MCF 10A (cell line): Measurements from ENCODE around the gene IRF2BP2. TPM values are rescaled to one million over a fixed set of nuclear protein-coding genes. Genes with fewer than 3 reads are reported as not detected.

ENCODE experiments used
- BruUV-seq: library from RNA; stranded (reverse); fragments of 400-500 nt; replicated peaks from 2 replicates; lab custom pipeline; 2021; lab: Mats Ljungman, UMichigan
- CTCF ChIA-PET: fragments of 300-600 bp; sonication (Branson Sonifier 250); formaldehyde crosslinking; extraction: SDS; loops from one replicate; lab custom pipeline; 2021; ENCODE audit warnings: antibody characterized with exemption, inconsistent platforms; lab: Yijun Ruan, JAX
- POLR2A ChIA-PET: fragments of 300-600, 350-650 bp; sonication (Branson Sonifier 250); formaldehyde crosslinking; extraction: SDS; loops from one replicate; lab custom pipeline; 2020; ENCODE audit warnings: antibody characterized with exemption, inconsistent platforms; lab: Yijun Ruan, JAX
- DNase-seq: peaks from one replicate; pipeline ENCODE4 v3.0.0-alpha.2; 2018; ENCODE audit not compliant: unreplicated experiment
- H3K27ac Mint-ChIP-seq: one replicate; pipeline ENCODE4 v1.8.0; 2022; ENCODE audit warnings: mild to moderate bottlenecking, low read depth, mixed read lengths; ENCODE audit not compliant: unreplicated experiment
- H3K27me3 Mint-ChIP-seq: one replicate; pipeline ENCODE4 v1.8.0; 2022; ENCODE audit warnings: mixed read lengths; ENCODE audit not compliant: insufficient read depth, unreplicated experiment
- H3K36me3 Mint-ChIP-seq: one replicate; pipeline ENCODE4 v1.8.0; 2022; ENCODE audit warnings: mild to moderate bottlenecking, moderate library complexity, mixed read lengths; ENCODE audit not compliant: insufficient read depth, unreplicated experiment
- H3K4me1 Mint-ChIP-seq: one replicate; pipeline ENCODE4 v1.8.0; 2022; ENCODE audit warnings: mixed read lengths; ENCODE audit not compliant: insufficient read depth, unreplicated experiment
- H3K4me3 Mint-ChIP-seq: one replicate; pipeline ENCODE4 v1.8.0; 2022; ENCODE audit warnings: mild to moderate bottlenecking, moderate library complexity, mixed read lengths; ENCODE audit not compliant: unreplicated experiment
- H3K9me3 Mint-ChIP-seq: one replicate; pipeline ENCODE4 v1.8.0; 2022; ENCODE audit warnings: mixed read lengths; ENCODE audit not compliant: unreplicated experiment
- CTCF ChIP-seq: fragments of 200-600 bp; IDR thresholded peaks from one replicate; pipeline ENCODE4 v1.8.0; 2022; ENCODE audit warnings: antibody characterized with exemption, mild to moderate bottlenecking; ENCODE audit not compliant: unreplicated experiment
- intact Hi-C: fragments of 100-400 bp; cut with micrococcal nuclease; formaldehyde crosslinking; loops from 2 replicates; pipeline ENCODE4 v1.14.1; 2022
- total RNA-seq: library from RNA; stranded (reverse); gene quantifications from 2 replicates; pipeline ENCODE4 v1.2.3, GENCODE V29; 2022

Gene IRF2BP2
- total RNA-seq, 1 experiment from 2014 or later: 217 TPM

GRCh38 chr1:234556245-234556943 lies 53.6 kb downstream of the IRF2BP2 start:
- Mint-ChIP-seq H3K36me3 (no peaks in the 10 kb centered on the region), H3K27ac (no peak overlapping the region), H3K4me3 (no peak overlapping the region), H3K9me3 (no peaks in the 10 kb centered on the region), H3K27me3 (no peaks in the 10 kb centered on the region), H3K4me1 (no peaks in the 10 kb centered on the region)
- intact Hi-C loops: no loop called here
- ChIA-PET CTCF (interaction anchor here (0.5 to 1.5 kb wide), 5 partner anchors 9 to 165 kb away, joined by 3 to 6 read pairs (median 4); no protein-coding TSS in a partner anchor), POLR2A (interaction anchor here (0.8 to 2.2 kb wide), 4 partner anchors 8 to 24 kb away, joined by 3 to 5 read pairs (median 4); no protein-coding TSS in a partner anchor)
- BruUV-seq: no TSS peak
- DNase-seq: no peak
- TF ChIP-seq CTCF: no peak

DNA sequence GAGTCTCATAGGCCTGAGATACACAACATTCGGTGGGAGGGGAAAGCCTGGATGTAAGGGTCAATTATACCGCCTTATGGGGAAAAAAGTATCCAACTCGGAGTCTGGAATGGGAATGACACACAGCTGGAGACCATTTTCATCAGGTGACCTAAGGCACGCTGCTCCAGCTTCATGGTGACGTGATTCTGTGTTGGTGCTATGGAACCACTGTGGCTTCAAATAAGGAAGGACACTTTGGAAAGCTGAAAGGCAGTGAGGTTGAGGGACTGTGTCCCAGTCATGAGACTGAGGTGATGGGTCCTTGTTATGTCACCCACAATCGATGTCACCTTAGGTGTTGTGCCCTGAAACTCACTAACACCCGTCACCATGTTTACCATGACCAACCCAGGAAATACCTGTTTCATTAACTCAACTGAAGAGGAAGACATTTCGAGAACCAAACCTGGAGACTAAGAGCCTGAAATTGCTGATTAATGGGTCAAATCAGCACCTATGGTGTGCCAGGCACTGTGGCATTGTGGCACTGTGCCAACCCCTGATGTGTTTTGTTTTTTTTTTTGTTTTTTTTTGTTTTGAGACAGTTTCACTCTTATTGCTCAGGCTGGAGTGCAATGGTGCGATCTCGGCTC lies 54.5 kb downstream of the IRF2BP2 start:
- H3K27me3 Mint-ChIP-seq: no peaks in the 10 kb centered on the region
- BruUV-seq: no TSS peak
- no peak overlapping the region for H3K27ac Mint-ChIP-seq
- CTCF ChIA-PET: interaction anchor here (0.6 to 1.5 kb wide), 6 partner anchors 8 to 317 kb away, joined by 3 to 6 read pairs (median 4); no protein-coding TSS in a partner anchor
- POLR2A ChIA-PET: interaction anchor here (1.3 to 2.2 kb wide), 3 partner anchors 9 to 44 kb away, joined by 3 to 4 read pairs (median 4); no protein-coding TSS in a partner anchor
- no peaks in the 10 kb centered on the region for H3K9me3 Mint-ChIP-seq
- no peak overlapping the region for H3K4me3 Mint-ChIP-seq
- H3K36me3 Mint-ChIP-seq: no peaks in the 10 kb centered on the region
- intact Hi-C loops: no loop called here
- no peak for DNase-seq
- no peak for TF ChIP-seq CTCF
- no peaks in the 10 kb centered on the region for H3K4me1 Mint-ChIP-seq

GRCh38 chr1:234554698-234555311 lies 55.2 kb downstream of the IRF2BP2 start:
- POLR2A ChIA-PET: interaction anchor here (1.6 to 2.4 kb wide), 3 partner anchors 10 to 45 kb away, joined by 4 to 18 read pairs (median 4); no protein-coding TSS in a partner anchor
- no peak for TF ChIP-seq CTCF
- no peak overlapping the region for H3K27ac Mint-ChIP-seq

More at GRCh38 chr1:234554698-234555311, 55.2 kb downstream of the IRF2BP2 start:
- intact Hi-C loops: no loop called here
- Mint-ChIP-seq H3K27me3 (no peaks in the 10 kb centered on the region), H3K4me1 (no peaks in the 10 kb centered on the region), H3K4me3 (no peak overlapping the region), H3K36me3 (no peaks in the 10 kb centered on the region), H3K9me3 (no peaks in the 10 kb centered on the region)
- CTCF ChIA-PET: interaction anchor here (0.6 to 2.1 kb wide), 4 partner anchors 9 to 317 kb away, joined by 3 to 5 read pairs (median 4); no protein-coding TSS in a partner anchor
- DNase-seq: no peak
- BruUV-seq: no TSS peak

Other genes with a start within 250 kb of the IRF2BP2 start
- gene COA6, start 236.7 kb downstream of the IRF2BP2 start, total RNA-seq: 114 and 115 TPM in 2 replicates
- gene TARBP1, start 131.0 kb downstream of the IRF2BP2 start, total RNA-seq: 45.5 and 52.5 TPM in 2 replicates